Tibial artery (tissue), 4 donors: ENCODE measurements around the gene SYNGR1.

Source experiments
- DNase-seq, 2 donors: peaks; one replicate each; pipeline ENCODE4 v3.0.0-alpha.2; 2019
- H3K27ac ChIP-seq, 2 donors: fragments of 200-600 bp; sonication (generic) in 1 of 2; 1 replicate in 1 of 2; 2 replicates in 1 of 2; pipeline ENCODE4 v1.5.1; 2018 to 2019; ENCODE audit warnings: mild to moderate bottlenecking in 1 of 2
- H3K27me3 ChIP-seq, 2 donors: fragments of 200-600 bp; sonication (generic) in 1 of 2; one replicate each; pipeline versions ENCODE4 v1.5.1 to v1.6.0; 2016 to 2019
- H3K36me3 ChIP-seq, 3 donors: fragments of 200-600 bp; sonication (generic) in 2 of 3; one replicate each; pipeline ENCODE4 v1.5.1; 2016 to 2019; ENCODE audit warnings: mild to moderate bottlenecking in 2 of 3
- H3K4me1 ChIP-seq, 4 donors: fragments of 200-600 bp; sonication (generic) in 2 of 4; 1 replicate in 3 of 4; 2 replicates in 1 of 4; pipeline ENCODE4 v1.5.1; 2016 to 2019
- H3K4me3 ChIP-seq, 2 donors: fragments of 200-600 bp; sonication (generic) in 1 of 2; 1 replicate in 1 of 2; 2 replicates in 1 of 2; pipeline ENCODE4 v1.5.1; 2018 to 2019; ENCODE audit warnings: mild to moderate bottlenecking in 2 of 2
- H3K9me3 ChIP-seq, 3 donors: fragments of 200-600 bp; sonication (generic) in 1 of 3; one replicate each; pipeline ENCODE4 v1.5.1; 2016 to 2019
- CTCF ChIP-seq, 2 experiments: fragments of 200-600 bp in 1 of 2; fragments of 450-650 bp in 1 of 2; IDR thresholded peaks; one replicate each; pipeline ENCODE4 v1.5.1; 2017 to 2019; ENCODE audit warnings: antibody characterized with exemption in 2 of 2, mild to moderate bottlenecking in 1 of 2, moderate library complexity in 1 of 2
- intact Hi-C: fragments of 100-400 bp; cut with DNase I; formaldehyde crosslinking; loops from one replicate; pipeline ENCODE4 v1.15.0; 2023; ENCODE audit warnings: low total_unique reads

Gene SYNGR1

GRCh38 chr22:39368461-39368911 lies 18.7 kb downstream of the SYNGR1 start:
- TF ChIP-seq CTCF (IDR thresholded peaks at IDR 0.05): no peak
- Histone ChIP-seq H3K27me3 (no peaks in the 10 kb centered on the region), H3K9me3 (no peaks in the 10 kb centered on the region), H3K36me3 (no peaks in the 10 kb centered on the region), H3K4me1 (peaks cover 0 to 4% (median 0%) of the 10 kb centered on the region in 4 donors), H3K4me3 (no peak overlapping the region), H3K27ac (no peak overlapping the region)
- intact Hi-C loops: no loop called here
- DNase-seq: no peak

- Histone ChIP-seq H3K36me3 (no peaks in the 10 kb centered on the region), H3K4me1 (no peaks in the 10 kb centered on the region), H3K27ac (no peak overlapping the region), H3K4me3 (no peak overlapping the region), H3K27me3 (no peaks in the 10 kb centered on the region), H3K9me3 (no peaks in the 10 kb centered on the region)
- TF ChIP-seq CTCF (IDR thresholded peaks at IDR 0.05): no peak
- DNase-seq: no peak
- intact Hi-C loops: no loop called here
These were observed 19.4 kb downstream of the SYNGR1 start for GRCh38 chr22:39369186-39369585.

- Histone ChIP-seq H3K4me3 (no peak overlapping the region), H3K9me3 (no peaks in the 10 kb centered on the region), H3K27me3 (no peaks in the 10 kb centered on the region), H3K36me3 (peaks cover 0 to under 1% (median 0%) of the 10 kb centered on the region in 3 donors), H3K27ac (no peak overlapping the region), H3K4me1 (no peaks in the 10 kb centered on the region)
- intact Hi-C loops: no loop called here
- DNase-seq: no peak
- no peak for TF ChIP-seq CTCF (IDR thresholded peaks at IDR 0.05)
These were observed 19.8 kb downstream of the SYNGR1 start for GRCh38 chr22:39369586-39369985.

GRCh38 chr22:39371732-39372131 lies 21.9 kb downstream of the SYNGR1 start:
- Histone ChIP-seq H3K27ac (no peak overlapping the region), H3K36me3 (peaks cover 0 to 12% (median 0%) of the 10 kb centered on the region in 3 donors), H3K27me3 (no peaks in the 10 kb centered on the region), H3K9me3 (no peaks in the 10 kb centered on the region), H3K4me1 (no peaks in the 10 kb centered on the region), H3K4me3 (no peak overlapping the region)
- TF ChIP-seq CTCF (IDR thresholded peaks at IDR 0.05): no peak
- DNase-seq: no peak
- intact Hi-C loops: no loop called here

- peaks cover 0 to 28% (median 0%) of the 10 kb centered on the region in 3 donors for H3K36me3 ChIP-seq
- no peaks in the 10 kb centered on the region for H3K27me3 ChIP-seq
- no peak overlapping the region for H3K27ac ChIP-seq
- no peak for DNase-seq
- no peak overlapping the region for H3K4me3 ChIP-seq
- TF ChIP-seq CTCF (IDR thresholded peaks at IDR 0.05): no peak
- H3K9me3 ChIP-seq: no peaks in the 10 kb centered on the region
- H3K4me1 ChIP-seq: no peaks in the 10 kb centered on the region
- intact Hi-C loops: no loop called here
These were observed 24.4 kb downstream of the SYNGR1 start for GRCh38 chr22:39374191-39374590.

- H3K27ac ChIP-seq: no peak overlapping the region
- no peak overlapping the region for H3K4me3 ChIP-seq
- DNase-seq: no peak
- no peaks in the 10 kb centered on the region for H3K27me3 ChIP-seq
- peaks cover 0 to 28% (median 0%) of the 10 kb centered on the region in 3 donors for H3K36me3 ChIP-seq
- intact Hi-C loops: no loop called here
- H3K4me1 ChIP-seq: no peaks in the 10 kb centered on the region
- no peak for TF ChIP-seq CTCF (IDR thresholded peaks at IDR 0.05)
- no peaks in the 10 kb centered on the region for H3K9me3 ChIP-seq
These were observed 25.0 kb downstream of the SYNGR1 start for GRCh38 chr22:39374801-39375200.
